Activated gamma-delta T cell (primary cell): ENCODE data around the gene PDK2.

Experiments used
- DNase-seq: peaks from one replicate; lab custom pipeline; 2025; lab: John Stamatoyannopoulos, UW

PDK2 gene

GRCh38 chr17:50100921-50101345 lies 5.8 kb downstream of the PDK2 start:
- DNase-seq, result no peak

GRCh38 chr17:50101346-50102163 lies 6.4 kb downstream of the PDK2 start:
- DNase-seq, result no peak

- no peak for DNase-seq
These were observed 7.2 kb downstream of the PDK2 start for GRCh38 chr17:50102164-50102991.

- no peak for DNase-seq
These were observed 8.1 kb downstream of the PDK2 start for GRCh38 chr17:50103252-50103651.

- DNase-seq, result no peak
These were observed 8.8 kb downstream of the PDK2 start for GRCh38 chr17:50103941-50104340.

GRCh38 chr17:50105811-50106210 lies 10.7 kb downstream of the PDK2 start:
- DNase-seq, result no peak

GRCh38 chr17:50106393-50107131 lies 11.4 kb downstream of the PDK2 start:
- DNase-seq, result no peak

GRCh38 chr17:50107790-50108414 lies 12.8 kb downstream of the PDK2 start:
- DNase-seq, result no peak

GRCh38 chr17:50108556-50108955 lies 13.4 kb downstream of the PDK2 start:
- no peak for DNase-seq

- DNase-seq, result no peak
These were observed 14.1 kb downstream of the PDK2 start for GRCh38 chr17:50109207-50109606.

GRCh38 chr17:50109785-50110184 lies 14.6 kb downstream of the PDK2 start:
- DNase-seq, result no peak

GRCh38 chr17:50110591-50111349 lies 15.6 kb downstream of the PDK2 start:
- no peak for DNase-seq

- no peak for DNase-seq
These were observed 16.8 kb downstream of the PDK2 start for GRCh38 chr17:50111673-50112655.

- DNase-seq, result no peak
These were observed 17.5 kb downstream of the PDK2 start for GRCh38 chr17:50112694-50113093.

- DNase-seq, result no peak
These were observed 18.6 kb downstream of the PDK2 start for GRCh38 chr17:50113624-50114320.

- DNase-seq, result no peak
These were observed 19.2 kb downstream of the PDK2 start for GRCh38 chr17:50114401-50114800.

GRCh38 chr17:50114849-50115357 lies 19.8 kb downstream of the PDK2 start:
- DNase-seq, result no peak

- no peak for DNase-seq
These were observed 20.6 kb downstream of the PDK2 start for GRCh38 chr17:50115756-50116155.
